NOMO-1 treated with dmso at 0.1 percent for 144 hours (cell line): ENCODE results near the gene STK32C.
"Not testable (repeated sequence)": the region's sequence is repeated elsewhere in the genome, so short reads cannot be mapped to it uniquely, and the experiment has no call there.

Experiments
- DNase-seq: peaks from one replicate; lab custom pipeline; 2025; ENCODE audit not compliant: unreplicated experiment; lab: John Stamatoyannopoulos, UW

Gene STK32C

GRCh38 chr10:132220996-132221395 lies 86.8 kb downstream of the STK32C start:
- DNase-seq, result not testable (repeated sequence)

GRCh38 chr10:132220061-132220460 lies 87.7 kb downstream of the STK32C start:
- no peak for DNase-seq

- DNase-seq, result no peak
Measured at GRCh38 chr10:132219486-132219885, 88.3 kb downstream of the STK32C start.

GRCh38 chr10:132216441-132216840 lies 91.3 kb downstream of the STK32C start:
- DNase-seq, result not testable (repeated sequence)

GRCh38 chr10:132213917-132214316 lies 93.8 kb downstream of the STK32C start:
- DNase-seq, result no peak

- DNase-seq, result no peak
Measured at GRCh38 chr10:132212816-132213215, 94.9 kb downstream of the STK32C start.

GRCh38 chr10:132211246-132211645 lies 96.5 kb downstream of the STK32C start:
- no peak for DNase-seq

- DNase-seq, result no peak
Measured at GRCh38 chr10:132210766-132211165, 97.0 kb downstream of the STK32C start.

GRCh38 chr10:132209978-132210530 lies 97.7 kb downstream of the STK32C start:
- no peak for DNase-seq

GRCh38 chr10:132209130-132209529 lies 98.6 kb downstream of the STK32C start:
- no peak for DNase-seq

GRCh38 chr10:132208462-132209050 lies 99.2 kb downstream of the STK32C start:
- DNase-seq, result no peak

GRCh38 chr10:132207536-132208461 lies 100.0 kb downstream of the STK32C start:
- DNase-seq, result no peak

- DNase-seq, result no peak
Measured at GRCh38 chr10:132206806-132207535, 100.8 kb downstream of the STK32C start.

- DNase-seq, result no peak
Measured at GRCh38 chr10:132206377-132206745, 101.4 kb downstream of the STK32C start.

GRCh38 chr10:132205650-132206376 lies 101.9 kb downstream of the STK32C start:
- no peak for DNase-seq

GRCh38 chr10:132204781-132205473 lies 102.8 kb downstream of the STK32C start:
- no peak for DNase-seq

GRCh38 chr10:132204078-132204780 lies 103.5 kb downstream of the STK32C start:
- no peak for DNase-seq

GRCh38 chr10:132203256-132204077 lies 104.3 kb downstream of the STK32C start:
- no peak for DNase-seq
